HG03159 (cell line): Measurements from ENCODE around the gene ATP1A1.
A peak's percentile ranks its signal among the peaks of the same experiment; 100 is the strongest.

Experiments used
- ATAC-seq: cut with Tn5 transposase; IDR thresholded peaks from one replicate; pipeline ENCODE4 v1.9.1; 2021; ENCODE audit warnings: mild to moderate bottlenecking, moderate library complexity; ENCODE audit not compliant: unreplicated experiment

ATP1A1 gene

DNA sequence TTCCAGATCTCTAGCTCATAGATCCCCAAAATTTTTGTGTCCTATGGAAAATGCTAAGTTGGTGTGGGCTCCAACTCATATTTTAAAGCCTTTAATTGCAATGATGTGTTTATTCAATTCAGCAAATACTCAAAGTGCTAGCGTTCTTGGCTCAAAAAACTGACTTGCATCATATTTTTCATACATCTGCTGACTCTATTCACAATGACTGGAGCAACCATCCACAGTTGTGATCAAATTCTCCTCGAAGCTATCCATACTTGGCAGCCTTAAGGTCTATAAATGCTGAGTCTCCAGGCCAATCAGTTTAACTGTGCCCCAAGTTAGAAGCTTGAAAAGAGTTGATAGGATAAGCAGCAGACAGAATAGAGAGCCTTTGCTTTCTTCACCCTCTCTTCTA is 2.9 kb upstream of the ATP1A1 start:
- ATAC-seq, result no peak

DNA sequence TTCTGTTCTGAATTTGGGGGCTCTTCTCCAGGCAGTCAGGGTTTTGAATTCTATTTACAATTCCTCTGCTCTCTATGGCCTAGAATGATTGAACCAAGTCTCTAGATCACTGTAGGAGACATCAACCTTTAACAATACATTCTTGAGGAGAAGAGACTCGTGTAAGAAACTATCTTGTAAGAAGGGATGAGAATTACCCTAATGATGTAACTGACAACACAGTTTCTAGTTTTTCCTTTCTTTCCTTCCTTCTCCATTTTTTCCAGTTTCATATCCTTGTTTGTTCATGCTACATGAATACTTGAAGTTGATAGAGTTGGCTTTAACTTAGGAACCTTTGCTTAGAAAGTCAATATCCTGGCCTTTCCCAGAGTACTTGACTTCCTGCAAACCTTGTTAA is 1.3 kb upstream of the ATP1A1 start:
- ATAC-seq, result no peak

DNA sequence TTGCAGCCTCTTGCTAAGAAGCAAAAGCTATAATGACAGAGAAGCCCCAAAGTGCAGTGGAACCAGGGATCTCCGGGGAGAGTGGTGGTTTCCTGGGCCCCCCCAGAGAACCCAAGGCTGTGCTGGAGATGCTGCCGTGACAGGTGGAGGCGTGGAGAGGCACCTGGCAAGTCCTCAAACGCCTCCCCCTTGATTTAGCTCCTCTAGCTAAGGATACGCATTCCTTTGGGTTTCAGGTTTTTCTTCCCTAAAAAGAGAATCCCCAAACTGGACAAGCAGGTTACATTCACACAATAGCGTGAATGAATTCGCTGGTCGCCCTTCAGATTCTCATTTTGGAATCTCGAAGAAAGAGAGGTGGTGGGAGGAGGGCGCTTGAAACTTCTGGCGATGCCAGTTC is 853 bp upstream of the ATP1A1 start:
- ATAC-seq, result no peak

DNA sequence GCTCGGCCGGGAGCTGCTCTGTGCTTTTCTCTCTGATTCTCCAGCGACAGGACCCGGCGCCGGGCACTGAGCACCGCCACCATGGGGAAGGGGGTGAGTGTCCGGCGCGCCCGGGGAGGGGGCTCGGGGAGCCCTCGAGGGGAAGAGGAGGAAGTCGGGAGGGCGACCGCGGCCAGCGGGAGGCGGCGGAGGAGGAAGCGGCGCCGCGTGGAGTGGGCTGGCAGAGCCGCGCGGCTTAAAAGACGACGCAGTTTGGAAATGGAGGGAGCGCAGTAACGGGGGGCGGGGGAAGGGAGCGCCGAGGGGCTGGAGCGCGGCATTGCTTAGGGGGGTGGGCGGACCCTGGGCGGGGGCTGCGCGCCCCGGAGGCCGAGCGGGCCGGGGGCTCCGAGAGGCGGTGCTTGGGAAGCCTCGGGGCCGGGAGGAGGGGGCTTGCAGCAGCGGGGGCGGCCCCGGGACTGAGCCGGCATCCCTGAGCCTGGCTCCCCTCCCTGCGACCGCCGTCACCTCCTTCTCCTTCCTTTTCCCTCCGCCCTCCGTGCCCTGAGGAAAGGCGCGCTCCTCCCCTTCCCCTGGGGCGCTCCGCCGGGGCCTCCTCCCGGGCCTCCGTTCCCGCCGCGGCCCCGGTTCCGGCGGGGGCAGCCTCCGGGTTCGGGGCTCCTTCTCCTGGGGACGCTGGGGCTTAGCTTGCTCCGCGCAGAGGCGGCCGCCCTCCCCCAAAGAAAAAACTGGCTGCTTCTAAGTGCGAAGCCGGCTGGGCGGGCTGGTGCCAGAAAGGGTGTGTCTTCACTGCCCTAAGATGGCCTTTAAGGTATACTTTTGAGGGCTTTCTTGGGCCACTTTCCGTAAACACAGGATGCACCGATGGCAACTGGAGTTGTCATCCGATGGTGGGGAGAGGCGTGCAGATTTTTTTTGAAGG is 648 bp downstream of the ATP1A1 start:
- no peak for ATAC-seq

DNA sequence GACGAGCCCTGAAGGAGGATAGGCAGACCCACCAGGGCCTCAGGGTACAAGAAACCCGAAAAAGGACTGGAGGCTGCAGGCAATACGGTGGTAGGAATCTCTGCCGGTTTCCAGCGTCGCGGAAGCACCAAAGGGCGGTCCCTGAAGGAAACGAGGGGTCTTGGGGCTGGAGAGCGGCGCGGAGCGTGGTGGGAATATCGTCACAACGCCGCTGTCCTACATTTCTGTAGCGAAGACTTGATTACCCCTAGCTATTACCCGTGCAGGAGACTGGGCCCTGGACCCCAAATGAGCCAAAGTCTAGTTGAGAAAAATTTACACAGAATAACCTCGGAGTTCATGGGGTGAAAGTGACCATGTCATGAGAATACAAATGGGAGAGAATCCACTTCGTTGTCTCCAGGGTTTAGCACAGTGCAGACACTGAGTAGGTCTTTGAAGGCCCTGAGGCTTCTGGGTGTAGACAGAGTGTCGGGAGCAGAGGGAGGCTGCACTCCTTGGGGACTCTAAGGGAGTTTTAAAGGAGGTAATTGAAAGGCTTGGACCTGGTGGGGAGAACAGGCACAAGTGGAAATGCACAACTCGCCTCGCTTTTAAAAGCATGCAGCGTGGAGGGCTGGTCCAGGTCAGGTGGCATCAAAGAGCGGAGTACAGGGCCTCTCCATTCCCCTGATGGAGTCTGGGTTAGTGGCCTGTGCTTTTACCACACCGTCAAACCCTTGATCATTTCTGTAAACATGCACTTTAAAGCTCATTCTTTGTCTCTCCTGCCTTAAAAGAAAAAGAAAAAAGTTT is 1.5 kb downstream of the ATP1A1 start:
- ATAC-seq, result no peak

DNA sequence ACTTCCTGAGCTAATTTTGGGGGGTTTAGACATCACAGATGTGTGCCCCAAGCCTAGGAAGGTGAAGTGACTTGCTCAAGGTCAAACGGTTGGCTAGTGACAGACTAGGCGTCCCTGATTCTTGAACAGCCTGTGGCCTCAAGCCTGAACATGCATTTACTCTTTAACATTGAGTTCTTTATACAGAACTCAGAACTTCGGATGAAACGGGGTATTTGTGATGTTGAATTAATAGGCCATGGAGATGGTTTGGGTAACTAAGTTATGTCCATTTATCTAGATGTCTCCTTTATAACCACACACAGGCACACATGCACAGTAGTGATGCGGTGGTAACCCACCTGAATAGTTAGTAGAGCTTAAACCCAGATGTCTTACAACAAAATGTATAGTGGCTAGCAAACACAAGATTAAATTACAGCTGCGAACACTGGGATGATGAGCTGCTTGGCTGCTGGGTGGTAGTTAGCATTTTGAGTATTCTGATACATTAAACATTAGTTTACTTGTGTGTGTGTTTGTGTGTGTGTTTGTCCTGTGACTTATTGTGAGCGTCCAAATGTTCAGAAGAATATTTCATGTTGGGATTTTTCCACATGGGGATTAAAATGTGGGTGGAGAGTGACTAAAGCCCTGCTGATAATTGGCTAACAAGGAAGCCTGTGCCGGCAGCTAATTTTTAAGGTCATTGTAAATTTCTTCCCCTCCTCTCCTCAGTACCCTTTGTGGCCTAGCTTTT is 2.3 kb downstream of the ATP1A1 start:
- no peak for ATAC-seq

DNA sequence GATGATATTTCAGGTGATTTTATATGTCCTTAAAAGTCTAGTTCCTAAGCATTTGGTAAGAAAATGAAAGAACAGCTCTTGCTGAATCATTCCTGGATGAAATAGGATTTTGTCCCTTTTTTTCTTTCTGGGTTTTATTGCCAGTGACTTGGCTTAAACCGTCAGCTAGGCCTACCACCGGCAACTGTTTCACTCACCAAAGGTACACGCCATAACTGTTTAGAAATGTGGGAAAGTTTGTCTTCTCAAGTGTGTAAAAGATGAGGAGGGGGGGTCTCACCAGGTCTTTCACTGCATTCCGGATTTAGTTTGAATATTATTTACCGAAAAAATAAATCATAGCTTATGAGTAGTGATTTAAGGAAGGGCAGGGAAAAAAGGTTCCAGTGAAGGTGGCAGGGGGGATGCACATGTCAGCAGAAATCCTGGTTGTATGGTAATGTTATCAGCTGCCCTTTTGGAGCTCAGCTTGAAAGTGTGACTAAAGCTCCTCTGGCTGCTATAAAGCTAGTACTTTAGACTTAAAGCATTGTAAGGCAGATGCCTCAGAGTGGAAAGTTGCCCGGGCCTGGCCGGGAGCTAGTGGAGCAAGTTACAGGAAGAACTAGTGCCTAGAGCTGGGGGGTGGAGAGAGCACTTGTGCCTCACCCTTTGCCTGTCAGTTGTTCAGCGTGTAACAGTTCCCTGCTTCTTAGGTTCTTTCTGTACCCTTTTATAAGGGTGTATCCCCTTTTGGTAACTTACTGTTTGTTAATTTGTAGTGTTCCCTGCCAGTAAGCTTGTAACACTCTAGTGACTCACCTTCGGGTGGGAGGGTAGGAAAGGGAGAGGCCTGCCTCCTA is 3.1 kb downstream of the ATP1A1 start:
- no peak for ATAC-seq

DNA sequence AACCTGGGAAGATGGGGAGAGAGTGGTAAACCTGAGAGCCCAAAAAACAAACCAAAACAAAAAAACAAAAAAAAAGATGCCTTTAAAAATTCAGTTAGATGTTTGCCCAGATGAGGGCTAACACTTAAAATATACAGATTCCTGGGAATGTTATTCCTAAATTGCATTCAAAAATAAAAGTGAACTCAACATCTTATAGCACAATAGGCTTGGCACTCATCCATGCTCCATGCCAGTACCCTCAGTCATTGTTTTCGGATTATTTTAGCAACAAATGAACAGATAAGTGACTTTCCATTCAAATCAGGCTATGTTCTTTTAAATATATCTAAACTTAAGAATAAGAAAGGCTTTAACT is 3.7 kb downstream of the ATP1A1 start:
- no peak for ATAC-seq

DNA sequence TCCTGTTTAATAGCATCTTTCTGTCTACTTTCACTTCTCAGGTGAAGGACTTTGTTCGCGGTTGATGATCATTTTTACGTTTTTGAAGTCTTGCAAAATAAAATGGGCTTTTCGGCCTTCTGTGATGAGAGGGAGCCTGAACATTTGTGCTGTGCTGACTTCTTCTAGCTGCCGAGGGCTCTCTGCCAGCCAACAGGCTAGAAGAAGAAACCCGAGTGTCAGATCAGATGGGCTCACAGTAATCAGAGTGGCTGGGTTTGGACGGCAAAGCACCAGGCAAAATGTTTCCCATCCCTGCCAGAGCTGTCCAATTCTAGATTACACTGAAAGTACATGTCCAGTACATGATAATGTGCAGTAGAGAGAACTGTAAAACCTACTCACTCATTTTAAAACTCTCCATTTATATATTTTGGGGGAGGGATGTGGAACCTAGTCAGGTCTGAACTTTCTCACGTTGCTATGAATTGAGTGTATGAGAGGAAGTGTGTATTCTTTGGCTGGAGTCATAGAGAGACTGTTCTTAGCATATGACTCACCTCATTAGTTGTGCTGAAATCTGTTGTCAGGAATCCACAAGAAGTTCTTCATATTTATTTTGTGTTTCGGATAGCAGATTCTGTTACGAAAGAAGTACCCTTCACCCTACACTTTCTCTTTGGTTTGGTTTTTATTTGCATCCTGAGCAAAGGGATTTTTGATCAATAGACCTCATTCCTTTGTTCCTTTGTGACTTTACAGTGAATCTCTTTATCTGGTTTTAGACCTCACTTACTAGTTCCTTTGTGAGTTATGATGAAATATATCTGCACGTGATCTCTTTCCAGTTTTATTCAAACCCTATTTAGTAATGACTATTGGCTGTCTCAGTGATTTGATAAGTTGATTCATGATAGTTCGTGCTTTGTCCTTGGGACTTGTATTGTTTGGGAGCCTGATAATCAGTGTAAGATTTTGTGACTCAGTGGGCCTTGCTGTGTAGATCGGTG is 4.8 kb downstream of the ATP1A1 start:
- ATAC-seq, result peak; percentile 72

DNA sequence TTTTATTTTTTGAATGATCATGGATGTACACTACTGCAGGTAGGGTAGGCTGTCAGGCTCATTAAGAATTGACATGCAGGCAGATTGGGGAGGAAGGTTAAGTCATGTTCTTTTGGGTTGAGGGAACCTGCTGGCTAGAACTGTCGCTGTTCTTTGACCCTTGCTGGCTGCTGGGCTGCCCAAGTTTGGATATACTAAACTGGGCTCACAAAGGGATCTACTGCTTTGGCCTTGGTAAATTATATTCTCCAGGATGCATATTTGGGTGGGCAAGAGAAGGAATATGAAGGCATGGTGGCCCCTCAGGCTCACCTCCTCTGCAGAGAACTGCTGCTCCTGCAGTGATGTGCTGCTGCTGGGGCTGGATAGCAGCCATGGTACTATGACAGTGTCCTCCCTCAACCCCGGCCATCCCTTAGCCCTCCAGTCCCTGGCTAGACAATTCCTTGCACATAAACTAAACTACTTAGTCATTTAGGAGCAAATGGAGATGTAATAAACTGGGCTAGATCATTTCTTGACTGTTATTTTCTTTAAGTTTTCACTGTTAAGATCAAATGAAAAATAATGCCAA is 6.1 kb downstream of the ATP1A1 start:
- no peak for ATAC-seq

DNA sequence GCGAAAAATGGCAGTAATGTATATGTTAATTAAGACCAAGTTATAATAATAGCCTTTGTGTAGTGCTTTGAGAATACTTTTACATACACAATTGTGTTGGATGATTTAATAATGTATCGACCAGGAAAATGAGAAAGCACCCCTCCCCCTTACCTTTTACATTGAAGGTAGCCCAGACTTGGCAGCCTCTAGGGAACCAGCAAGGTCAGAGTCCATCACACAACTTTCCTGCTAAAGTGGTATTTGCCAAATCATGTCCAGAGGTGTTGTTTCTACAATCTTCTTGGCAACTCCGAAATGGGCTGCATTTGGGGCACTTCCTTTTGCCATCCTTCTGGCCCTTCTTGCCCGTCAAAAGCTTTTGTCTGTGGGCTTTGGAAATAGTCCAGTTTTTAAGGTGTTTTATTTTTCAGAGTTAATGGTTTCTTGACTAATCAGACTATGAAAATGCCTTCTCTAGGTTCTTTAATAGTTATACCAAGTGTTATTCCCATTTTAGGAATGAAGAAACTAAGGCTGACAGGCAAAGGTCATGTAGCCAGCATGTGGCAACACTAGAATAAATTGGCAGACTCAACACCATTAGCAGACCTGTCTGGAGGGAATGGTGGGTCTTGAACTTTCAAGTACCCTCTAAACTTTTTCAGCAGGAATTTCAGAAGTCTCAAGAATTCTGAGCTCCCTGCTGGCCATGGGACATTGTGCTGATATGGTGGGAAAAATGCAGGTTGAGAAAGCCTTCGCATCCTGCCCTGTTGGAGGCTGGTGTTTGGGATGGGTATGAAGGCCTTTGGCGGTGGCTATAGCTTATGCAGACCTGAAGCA is 6.8 kb downstream of the ATP1A1 start:
- no peak for ATAC-seq

DNA sequence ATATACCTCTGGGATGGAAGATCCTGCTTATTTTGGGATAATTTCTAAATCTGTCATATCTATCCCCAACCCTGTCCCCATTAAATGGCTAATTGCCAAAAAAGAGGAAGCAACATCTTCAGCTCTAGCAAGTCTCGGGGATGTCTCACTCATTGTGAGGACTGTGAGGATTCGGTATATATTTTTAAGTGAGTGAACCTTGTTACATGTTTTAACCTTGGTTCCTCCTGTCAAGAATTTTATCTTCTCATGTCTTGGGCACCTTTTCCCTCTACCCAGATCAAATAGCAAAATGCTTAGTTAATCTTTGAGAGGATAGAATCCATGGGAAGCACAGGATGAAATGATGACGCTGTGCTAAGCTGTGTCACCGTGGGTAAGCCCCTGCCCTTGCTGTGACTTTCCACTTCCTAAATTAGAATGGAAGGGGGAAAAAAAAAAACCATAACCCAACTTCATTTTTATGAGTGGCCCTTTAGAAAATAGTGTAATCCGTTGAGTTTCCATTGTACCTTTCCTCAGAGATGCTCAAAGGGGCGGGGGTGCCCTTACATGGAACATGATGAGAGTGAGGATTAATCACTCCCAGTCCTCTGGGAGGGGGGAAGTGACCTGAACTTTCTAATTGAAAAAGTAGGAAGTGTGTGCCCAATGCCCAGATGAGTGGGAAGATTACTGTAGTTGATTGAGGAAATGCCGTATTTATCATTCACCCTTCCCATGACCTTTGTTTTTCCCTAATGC is 7.6 kb downstream of the ATP1A1 start:
- ATAC-seq, result no peak

DNA sequence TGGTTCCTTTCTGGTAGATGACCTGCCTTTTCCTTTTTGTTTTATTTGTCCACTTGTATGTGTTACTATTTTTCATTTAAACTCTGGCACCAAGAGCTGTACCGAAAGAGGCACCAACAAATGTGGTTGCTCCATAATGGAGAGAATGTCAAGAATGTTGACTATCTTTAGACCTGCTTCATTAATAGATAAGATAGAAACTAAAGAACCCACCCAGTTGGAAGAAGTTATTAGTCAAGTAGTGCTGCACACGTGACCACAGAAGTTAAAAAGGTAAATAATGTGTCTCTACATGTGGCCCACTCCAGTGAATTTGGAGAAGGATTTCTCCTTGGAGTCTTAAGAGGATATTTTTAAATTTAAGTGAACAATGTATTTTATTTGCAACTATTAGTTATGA is 9.3 kb downstream of the ATP1A1 start:
- no peak for ATAC-seq

DNA sequence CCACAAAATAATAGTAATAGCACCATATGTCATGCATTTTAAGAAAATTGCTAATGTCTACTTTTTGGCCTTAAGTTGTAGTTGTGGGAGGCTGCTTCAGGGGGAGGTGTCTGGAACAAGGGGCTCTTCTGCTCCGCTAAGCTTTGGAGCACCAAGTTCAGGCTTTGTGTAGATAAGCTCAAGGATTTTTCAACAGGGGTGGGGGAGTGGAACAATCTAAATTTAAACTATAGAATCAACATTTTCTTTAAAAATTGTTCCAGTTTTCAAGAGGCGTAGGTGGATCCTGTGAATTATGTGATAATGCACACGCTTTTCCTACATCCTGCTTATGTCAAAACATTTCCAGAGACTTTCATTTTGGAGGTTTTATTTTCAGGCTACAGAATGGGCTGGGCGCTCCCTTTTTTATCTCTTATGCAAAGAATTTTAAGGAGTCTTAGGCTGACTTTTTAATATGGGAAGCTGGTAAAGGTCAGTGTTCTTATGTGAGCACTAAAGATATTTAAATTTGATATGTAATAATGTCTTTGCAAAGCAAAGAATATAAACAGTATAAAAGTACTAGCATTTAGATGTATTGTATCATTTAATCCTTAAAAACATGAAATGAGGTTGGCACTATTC is 9.9 kb downstream of the ATP1A1 start:
- ATAC-seq, result no peak

DNA sequence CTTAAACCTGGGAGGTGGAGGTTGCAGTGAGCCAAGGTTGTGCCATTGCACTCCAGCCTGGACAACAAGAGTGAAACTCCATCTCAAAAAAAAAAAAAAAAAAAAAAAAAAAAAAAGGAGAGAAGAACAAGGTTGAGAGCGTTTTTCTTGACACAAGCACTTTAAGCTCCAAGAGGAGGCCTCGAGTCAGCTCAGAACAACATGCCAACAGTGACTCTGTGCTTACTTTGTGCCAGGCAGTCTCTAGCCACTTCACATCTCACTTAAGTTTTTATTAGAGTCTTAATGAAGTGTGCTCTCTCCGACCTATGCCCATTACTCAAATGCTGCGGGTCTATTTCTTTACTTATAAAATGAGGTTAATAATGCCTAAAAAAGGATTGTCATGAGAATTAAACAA is 13.0 kb downstream of the ATP1A1 start:
- ATAC-seq, result no peak

DNA sequence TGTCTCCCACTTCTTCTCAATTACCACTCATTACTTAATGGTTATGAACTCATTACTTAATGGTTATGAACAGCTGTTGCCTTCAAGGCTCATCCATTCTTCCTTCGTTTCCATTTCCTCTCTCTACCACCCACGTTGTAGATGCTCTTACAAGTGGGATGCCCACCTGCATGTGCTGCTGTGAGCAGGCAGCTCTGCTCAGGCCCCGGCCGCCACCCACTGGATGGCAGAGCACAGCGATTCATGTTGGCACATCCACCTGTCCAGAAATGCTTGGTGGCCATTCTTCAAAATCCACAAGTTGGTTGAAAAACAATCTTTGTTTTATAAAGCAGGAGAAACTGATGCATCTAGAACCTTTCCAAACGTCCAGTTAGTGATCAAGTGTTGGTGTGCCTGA is 14.5 kb downstream of the ATP1A1 start:
- ATAC-seq, result no peak

DNA sequence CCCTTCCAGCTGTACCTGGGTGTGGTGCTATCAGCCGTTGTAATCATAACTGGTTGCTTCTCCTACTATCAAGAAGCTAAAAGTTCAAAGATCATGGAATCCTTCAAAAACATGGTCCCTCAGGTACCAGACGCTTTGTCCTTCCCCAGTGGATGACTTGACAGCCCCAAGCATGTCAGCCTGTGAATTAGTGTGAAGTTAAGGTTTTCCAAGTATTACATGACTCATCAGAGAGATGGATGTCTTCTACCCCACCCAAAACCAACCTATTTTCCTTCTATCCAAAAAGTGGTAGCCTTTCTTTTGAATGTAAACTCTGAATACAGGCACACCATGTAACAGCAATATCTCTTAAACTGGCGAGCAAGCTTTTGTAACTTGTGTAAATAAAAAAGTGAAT is 15.1 kb downstream of the ATP1A1 start:
- ATAC-seq, result no peak
